Duodenal mucosa (tissue), 2 donors: ENCODE data around the gene RING1.
"Not testable (repeated sequence)": the region's sequence is repeated elsewhere in the genome, so short reads cannot be mapped to it uniquely, and the experiment has no call there.

Source experiments
- H3K27ac ChIP-seq: one replicate; pipeline ENCODE4 v1.7.0; 2013; ENCODE audit warnings: low read depth, low read length
- H3K27me3 ChIP-seq, 2 donors: one replicate each; pipeline ENCODE4 v1.7.0; 2013; ENCODE audit warnings: low read length in 2 of 2, control low read depth in 1 of 2; ENCODE audit not compliant: insufficient read depth in 2 of 2, control insufficient read depth in 1 of 2
- H3K36me3 ChIP-seq, 2 donors: one replicate each; pipeline ENCODE4 v1.7.0; 2013; ENCODE audit warnings: low read length in 2 of 2, control low read depth in 1 of 2; ENCODE audit not compliant: insufficient read depth in 2 of 2, control insufficient read depth in 1 of 2
- H3K4me1 ChIP-seq, 2 donors: one replicate each; pipeline ENCODE4 v1.7.0; 2013; ENCODE audit warnings: low read length in 2 of 2, control low read depth in 1 of 2; ENCODE audit not compliant: insufficient read depth in 2 of 2, control insufficient read depth in 1 of 2
- H3K4me3 ChIP-seq, 2 donors: one replicate each; pipeline ENCODE4 v1.7.0; 2013; ENCODE audit warnings: low read length in 2 of 2, low read depth in 1 of 2
- H3K9ac ChIP-seq, 2 donors: one replicate each; pipeline ENCODE4 v1.7.0; 2013; ENCODE audit warnings: low read length in 2 of 2, low read depth in 1 of 2
- H3K9me3 ChIP-seq, 2 donors: one replicate each; pipeline ENCODE4 v1.7.0; 2013; ENCODE audit warnings: low read length in 2 of 2, control low read depth in 1 of 2; ENCODE audit not compliant: control insufficient read depth in 1 of 2

RING1 gene

GRCh38 chr6:33217246-33217645, 8.9 kb downstream of the RING1 start:
- Histone ChIP-seq H3K27me3 (peaks cover 11 to 28% of the 10 kb centered on the region in 2 donors), H3K4me3 (no peak overlapping the region), H3K9me3 (no peaks in the 10 kb centered on the region), H3K4me1 (peaks cover 15 to 19% of the 10 kb centered on the region in 2 donors), H3K9ac (no peak overlapping the region), H3K36me3 (no peaks in the 10 kb centered on the region), H3K27ac (no peak overlapping the region)

- peaks cover 11 to 15% of the 10 kb centered on the region in 2 donors for H3K4me1 ChIP-seq
- no peaks in the 10 kb centered on the region for H3K36me3 ChIP-seq
Measured at GRCh38 chr6:33217681-33218080, 9.4 kb downstream of the RING1 start.

DNA sequence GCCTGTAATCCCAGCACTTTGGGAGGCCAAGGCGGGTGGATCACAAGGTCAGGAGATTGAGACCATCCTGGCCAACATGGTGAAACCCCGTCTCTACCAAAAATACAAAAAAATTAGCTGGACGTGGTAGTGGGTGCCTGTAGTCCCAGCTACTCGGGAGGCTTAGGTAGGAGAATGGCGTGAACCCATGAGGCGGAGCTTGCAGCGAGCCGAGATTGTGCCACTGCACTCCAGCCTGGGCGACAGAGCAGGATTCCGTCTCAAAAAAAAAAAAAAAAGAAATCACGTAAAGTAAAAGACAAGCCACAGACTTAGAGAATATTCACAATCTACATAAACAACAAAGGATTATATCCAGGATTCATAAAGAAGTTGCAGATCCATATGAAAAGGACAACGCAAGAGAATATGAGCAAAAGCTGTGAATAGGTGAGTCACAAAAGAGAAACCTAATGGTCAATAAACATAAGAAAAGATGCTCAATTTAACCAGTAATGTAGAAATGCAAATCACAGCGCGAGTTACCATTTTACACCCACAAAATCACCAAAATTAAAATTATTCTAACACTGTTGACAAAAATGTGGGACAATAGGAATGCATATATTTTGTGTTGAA, 18.3 kb downstream of the RING1 start:
- H3K36me3 ChIP-seq, H3K4me3 ChIP-seq, H3K27ac ChIP-seq, H3K9me3 ChIP-seq, H3K9ac ChIP-seq, H3K4me1 ChIP-seq: not testable (repeated sequence)
- peaks cover 8 to 12% of the 10 kb centered on the region in 2 donors for H3K27me3 ChIP-seq

More at GRCh38 chr6:33217681-33218080, 9.4 kb downstream of the RING1 start:
- Histone ChIP-seq H3K4me3 (no peak overlapping the region), H3K27ac (no peak overlapping the region), H3K9ac (no peak overlapping the region), H3K27me3 (peaks cover 11 to 25% of the 10 kb centered on the region in 2 donors), H3K9me3 (no peaks in the 10 kb centered on the region)

DNA sequence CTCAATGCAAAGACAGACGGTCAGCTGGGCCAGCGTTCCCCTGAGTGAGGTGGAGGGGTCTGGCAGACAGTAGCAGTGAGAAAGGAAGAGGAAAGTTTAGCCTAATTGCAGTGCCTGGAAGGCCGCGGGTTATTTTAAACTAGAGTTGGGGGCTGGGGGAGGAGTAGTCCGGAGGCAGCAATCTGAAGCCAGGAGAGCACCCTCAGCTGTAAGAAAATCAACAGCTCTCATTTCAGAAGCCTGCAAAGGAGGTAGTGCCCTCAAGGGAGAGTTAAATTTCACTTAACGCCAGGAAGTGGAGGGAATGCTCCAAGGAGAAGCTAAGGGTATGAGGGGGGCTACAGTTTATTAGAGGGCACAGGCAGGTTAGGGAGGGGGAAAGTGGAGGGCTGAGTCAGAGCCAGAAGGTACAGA, 26.9 kb downstream of the RING1 start:
- Histone ChIP-seq H3K4me3 (no peak overlapping the region), H3K27me3 (peaks cover 19 to 20% of the 10 kb centered on the region in 2 donors), H3K27ac (no peak overlapping the region), H3K4me1 (no peaks in the 10 kb centered on the region), H3K9me3 (no peaks in the 10 kb centered on the region), H3K36me3 (no peaks in the 10 kb centered on the region), H3K9ac (no peak overlapping the region)

DNA sequence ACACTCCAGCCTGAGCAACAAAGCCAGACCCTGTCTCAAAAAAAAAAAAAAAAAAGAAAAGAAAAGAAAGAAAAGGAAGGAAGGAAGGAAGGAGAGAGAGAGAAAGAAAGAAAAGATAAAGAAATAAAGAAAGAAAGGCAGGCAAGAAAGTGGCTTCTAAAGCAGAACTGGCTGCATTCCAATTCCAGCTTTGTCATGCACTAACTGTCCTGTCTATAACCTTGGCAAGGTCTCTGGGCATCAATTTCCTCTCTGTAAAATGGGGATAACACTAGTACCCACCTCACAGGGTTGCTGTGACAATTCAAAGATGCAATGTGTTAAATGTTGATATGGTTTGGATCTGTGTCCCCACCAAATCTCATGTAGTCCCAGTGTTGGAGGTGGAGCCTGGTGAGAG, 28.0 kb downstream of the RING1 start:
- no peak overlapping the region for H3K27ac ChIP-seq
- no peak overlapping the region for H3K9ac ChIP-seq
- H3K4me1 ChIP-seq = no peaks in the 10 kb centered on the region
- no peaks in the 10 kb centered on the region for H3K36me3 ChIP-seq
- peaks cover 18 to 25% of the 10 kb centered on the region in 2 donors for H3K27me3 ChIP-seq
- H3K9me3 ChIP-seq = no peaks in the 10 kb centered on the region
- H3K4me3 ChIP-seq = no peak overlapping the region

- no peaks in the 10 kb centered on the region for H3K9me3 ChIP-seq
Measured at GRCh38 chr6:33236852-33237251, 28.6 kb downstream of the RING1 start.

GRCh38 chr6:33237741-33238140, 29.4 kb downstream of the RING1 start:
- H3K4me3 ChIP-seq = no peak overlapping the region
- no peak overlapping the region for H3K9ac ChIP-seq
- H3K27ac ChIP-seq = no peak overlapping the region
- peaks cover 16 to 25% of the 10 kb centered on the region in 2 donors for H3K27me3 ChIP-seq
- H3K36me3 ChIP-seq = no peaks in the 10 kb centered on the region
- H3K9me3 ChIP-seq = no peaks in the 10 kb centered on the region
- no peaks in the 10 kb centered on the region for H3K4me1 ChIP-seq

More at GRCh38 chr6:33236852-33237251, 28.6 kb downstream of the RING1 start:
- Histone ChIP-seq H3K4me3 (no peak overlapping the region), H3K27me3 (peaks cover 16 to 25% of the 10 kb centered on the region in 2 donors), H3K9ac (no peak overlapping the region), H3K4me1 (no peaks in the 10 kb centered on the region), H3K36me3 (no peaks in the 10 kb centered on the region), H3K27ac (no peak overlapping the region)

GRCh38 chr6:33241968-33242367, 33.7 kb downstream of the RING1 start:
- Histone ChIP-seq H3K36me3 (no peaks in the 10 kb centered on the region), H3K27me3 (peaks cover 9 to 16% of the 10 kb centered on the region in 2 donors), H3K4me1 (no peaks in the 10 kb centered on the region), H3K4me3 (no peak overlapping the region), H3K9me3 (no peaks in the 10 kb centered on the region), H3K9ac (no peak overlapping the region), H3K27ac (no peak overlapping the region)

DNA sequence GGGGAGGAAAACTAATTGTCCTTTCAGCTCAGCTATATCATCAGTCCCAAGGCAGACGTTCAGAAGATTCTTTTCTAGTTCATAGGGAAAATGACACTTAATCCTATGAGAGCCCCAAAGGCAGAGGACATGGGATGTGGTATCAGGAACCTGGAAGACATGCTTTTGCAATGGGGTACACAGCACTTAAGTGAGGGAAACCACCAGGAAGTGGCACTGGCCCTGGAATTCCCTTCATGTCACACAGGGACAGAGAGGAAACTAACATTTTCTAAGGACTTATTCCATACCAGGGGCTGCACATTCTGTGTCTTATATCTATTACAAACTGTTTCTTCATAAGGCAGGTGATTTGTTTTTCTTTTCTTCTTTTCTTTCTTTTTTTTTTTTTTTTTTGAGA, 35.2 kb downstream of the RING1 start:
- Histone ChIP-seq H3K27me3 (peaks cover 9 to 16% of the 10 kb centered on the region in 2 donors), H3K4me3 (no peak overlapping the region), H3K36me3 (no peaks in the 10 kb centered on the region), H3K9ac (no peak overlapping the region), H3K4me1 (peaks cover 6 to 7% of the 10 kb centered on the region in 2 donors), H3K9me3 (no peaks in the 10 kb centered on the region), H3K27ac (no peak overlapping the region)

- Histone ChIP-seq H3K9ac (peak overlapping the region; percentile 69 to 92), H3K9me3 (peaks cover 0 to 3% of the 10 kb centered on the region in 2 donors), H3K36me3 (peaks cover 0 to 11% of the 10 kb centered on the region in 2 donors), H3K27ac (peak overlapping the region; percentile 68), H3K4me3 (peak overlapping the region; percentile 93 to 95), H3K4me1 (peaks cover 25 to 26% of the 10 kb centered on the region in 2 donors), H3K27me3 (peaks cover 0 to 4% of the 10 kb centered on the region in 2 donors)
Measured at GRCh38 chr6:33247977-33248642, 39.8 kb downstream of the RING1 start.
